AG04450 (cell line): ENCODE measurements around the gene NT5DC4. TPM values are rescaled to one million over a fixed set of nuclear protein-coding genes. Genes with fewer than 3 reads are reported as not detected.

Experiments used
- CTCF ChIA-PET: fragments of 300-600, 350-600 bp; formaldehyde crosslinking; extraction: SDS; loops from one replicate; lab custom pipeline; 2022; ENCODE audit warnings: antibody characterized with exemption, inconsistent platforms; lab: Charles Lee
- POLR2A ChIA-PET: fragments of 350-600 bp; formaldehyde crosslinking; extraction: SDS; loops from one replicate; lab custom pipeline; 2021; ENCODE audit warnings: antibody characterized with exemption, inconsistent platforms; lab: Yijun Ruan, JAX
- DNase-seq: peaks from one replicate; pipeline ENCODE4 v3.0.0-alpha.2; 2011; ENCODE audit warnings: low read depth, low spot score
- H3K27ac ChIP-seq: one replicate; pipeline ENCODE4 v1.5.1; 2012; ENCODE audit warnings: low read depth, low read length, control low read depth
- H3K27me3 ChIP-seq: one replicate; pipeline ENCODE4 v1.6.0; 2012; ENCODE audit warnings: low read length; ENCODE audit not compliant: control insufficient read depth, insufficient read depth
- H3K4me3 ChIP-seq: 2 replicates; pipeline ENCODE4 v1.5.1; 2011; ENCODE audit warnings: mild to moderate bottlenecking, low read depth, low read length, control low read depth
- H3K9me3 ChIP-seq: 2 replicates; pipeline ENCODE4 v1.5.1; 2012; ENCODE audit warnings: low read length; ENCODE audit not compliant: control insufficient read depth, insufficient read depth
- polyA plus RNA-seq: library from polyadenylated mRNA; depleted of rRNA; stranded (reverse); fragments of >200 nt; gene quantifications from 2 replicates; pipeline ENCODE4 v1.2.3, GENCODE V29; 2011
- TF ChIP-seq, protein P1 (sequence below): IDR thresholded peaks from 2 replicates; pipeline ENCODE4 v1.5.1; 2011; ENCODE audit warnings: low read depth, low read length, control low read depth, inconsistent platforms

The NT5DC4 gene
- polyA plus RNA-seq, 1 experiment = not detected

DNA sequence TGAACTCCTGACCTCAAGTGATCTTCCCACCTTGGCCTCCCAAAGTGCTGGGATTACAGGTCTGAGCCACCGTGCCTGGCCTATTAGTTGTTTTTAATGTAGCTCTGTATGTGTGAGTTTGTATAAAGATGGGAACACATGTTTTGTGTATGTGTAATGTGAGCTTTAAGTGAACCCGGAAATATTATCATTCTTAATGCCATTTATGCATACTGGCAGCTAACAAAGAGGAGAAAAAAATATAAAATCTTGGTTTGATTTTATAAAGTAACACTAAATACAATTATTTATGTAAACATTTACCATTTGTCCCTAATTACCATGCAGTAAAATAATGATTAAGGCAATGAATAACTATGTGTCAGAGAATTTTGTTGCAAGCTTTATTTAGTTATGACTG lies 52.7 kb downstream of the NT5DC4 start:
- no peak for DNase-seq
- Histone ChIP-seq H3K27me3 (no peaks in the 10 kb centered on the region), H3K9me3 (no peaks in the 10 kb centered on the region), H3K4me3 (no peak overlapping the region), H3K27ac (no peak overlapping the region)
- ChIA-PET CTCF (interaction anchor here (0.7 to 2.1 kb wide), 5 partner anchors 24 to 185 kb away, joined by 4 to 11 read pairs (median 5); no protein-coding TSS in a partner anchor), POLR2A (no interaction called here)
- TF ChIP-seq, protein P1, sequence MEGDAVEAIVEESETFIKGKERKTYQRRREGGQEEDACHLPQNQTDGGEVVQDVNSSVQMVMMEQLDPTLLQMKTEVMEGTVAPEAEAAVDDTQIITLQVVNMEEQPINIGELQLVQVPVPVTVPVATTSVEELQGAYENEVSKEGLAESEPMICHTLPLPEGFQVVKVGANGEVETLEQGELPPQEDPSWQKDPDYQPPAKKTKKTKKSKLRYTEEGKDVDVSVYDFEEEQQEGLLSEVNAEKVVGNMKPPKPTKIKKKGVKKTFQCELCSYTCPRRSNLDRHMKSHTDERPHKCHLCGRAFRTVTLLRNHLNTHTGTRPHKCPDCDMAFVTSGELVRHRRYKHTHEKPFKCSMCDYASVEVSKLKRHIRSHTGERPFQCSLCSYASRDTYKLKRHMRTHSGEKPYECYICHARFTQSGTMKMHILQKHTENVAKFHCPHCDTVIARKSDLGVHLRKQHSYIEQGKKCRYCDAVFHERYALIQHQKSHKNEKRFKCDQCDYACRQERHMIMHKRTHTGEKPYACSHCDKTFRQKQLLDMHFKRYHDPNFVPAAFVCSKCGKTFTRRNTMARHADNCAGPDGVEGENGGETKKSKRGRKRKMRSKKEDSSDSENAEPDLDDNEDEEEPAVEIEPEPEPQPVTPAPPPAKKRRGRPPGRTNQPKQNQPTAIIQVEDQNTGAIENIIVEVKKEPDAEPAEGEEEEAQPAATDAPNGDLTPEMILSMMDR = no peak

DNA sequence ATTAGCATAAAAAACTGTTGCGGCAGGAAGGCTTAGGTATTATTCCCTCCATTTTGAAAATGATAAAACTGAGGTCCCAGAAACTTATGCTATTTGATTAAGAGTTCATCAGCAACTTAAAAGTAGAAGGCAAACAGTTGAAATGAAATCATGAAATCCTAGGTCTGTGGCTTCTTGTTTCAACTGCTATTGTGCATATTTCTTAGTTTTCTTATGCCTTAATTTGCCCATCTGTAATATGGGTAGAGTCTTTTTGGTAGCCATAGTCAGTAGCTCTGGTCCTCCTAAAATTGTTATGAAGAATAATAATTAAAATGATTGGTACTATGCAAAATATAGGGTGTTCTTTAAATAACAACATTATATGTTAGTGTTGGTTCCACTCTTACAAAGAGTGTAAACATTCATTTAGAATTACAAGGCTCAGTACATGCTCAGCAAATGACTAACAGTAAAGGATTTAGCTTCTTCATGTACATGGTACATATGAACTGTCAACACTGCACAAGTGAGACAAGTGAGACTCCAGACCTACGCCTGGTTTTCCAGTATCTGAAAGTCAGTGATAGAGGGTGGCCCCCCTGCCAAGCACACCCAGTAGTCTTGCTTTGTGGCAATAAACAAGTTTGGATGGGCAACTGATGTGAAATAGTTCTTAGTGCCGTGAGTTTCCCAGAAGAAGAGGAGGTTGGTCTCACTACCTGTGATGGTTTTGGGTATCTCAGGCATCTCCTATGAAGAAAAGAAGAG lies 53.9 kb downstream of the NT5DC4 start:
- ChIA-PET POLR2A (no interaction called here), CTCF (no interaction called here)
- Histone ChIP-seq H3K27me3 (no peaks in the 10 kb centered on the region), H3K4me3 (no peak overlapping the region), H3K9me3 (no peaks in the 10 kb centered on the region), H3K27ac (no peak overlapping the region)
- DNase-seq = no peak
- TF ChIP-seq, protein P1 = no peak

DNA sequence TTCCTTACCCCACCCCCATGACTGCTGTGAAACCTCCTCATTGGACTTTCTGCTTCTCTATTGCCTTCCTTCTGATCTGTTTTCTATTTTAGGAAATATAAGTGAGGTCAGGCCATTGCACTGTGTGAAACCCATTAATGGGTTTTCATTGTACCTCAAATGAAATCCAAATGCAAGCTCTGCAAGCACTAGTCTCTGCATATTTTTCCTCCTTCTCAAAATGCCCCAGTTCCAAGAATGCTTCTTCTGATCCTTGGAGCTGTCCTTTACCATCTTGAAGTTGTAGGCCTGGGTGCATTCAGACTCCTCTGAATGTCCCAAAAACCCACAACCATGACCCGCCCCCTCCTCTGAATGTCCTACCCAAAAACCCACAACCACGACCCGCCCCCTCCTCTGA lies 55.3 kb downstream of the NT5DC4 start:
- Histone ChIP-seq H3K27ac (no peak overlapping the region), H3K27me3 (no peaks in the 10 kb centered on the region), H3K4me3 (no peak overlapping the region), H3K9me3 (no peaks in the 10 kb centered on the region)
- CTCF ChIA-PET = no interaction called here
- no peak for DNase-seq
- TF ChIP-seq, protein P1 = no peak
- POLR2A ChIA-PET = no interaction called here

DNA sequence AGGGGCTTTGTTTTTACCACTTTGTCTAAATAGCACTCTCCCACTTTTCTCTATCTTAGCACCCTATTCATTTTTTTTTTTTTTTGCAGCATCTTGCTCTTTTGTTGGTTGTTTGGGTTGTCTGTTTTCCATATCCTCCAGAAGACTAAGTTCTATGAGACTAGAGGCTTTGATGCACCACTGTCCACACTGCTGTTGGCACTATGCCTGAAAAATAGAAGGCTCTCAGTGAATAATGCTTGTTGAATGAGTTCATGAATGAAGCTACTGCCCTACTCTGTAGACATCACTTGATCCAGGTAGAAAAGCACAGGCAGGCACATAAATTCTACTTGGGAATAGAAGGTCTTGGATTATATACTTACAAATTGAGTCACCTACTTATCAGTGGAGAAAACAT lies 56.2 kb downstream of the NT5DC4 start:
- Histone ChIP-seq H3K27ac (no peak overlapping the region), H3K4me3 (no peak overlapping the region), H3K9me3 (no peaks in the 10 kb centered on the region), H3K27me3 (no peaks in the 10 kb centered on the region)
- ChIA-PET CTCF (no interaction called here), POLR2A (no interaction called here)
- TF ChIP-seq, protein P1 = no peak
- no peak for DNase-seq

DNA sequence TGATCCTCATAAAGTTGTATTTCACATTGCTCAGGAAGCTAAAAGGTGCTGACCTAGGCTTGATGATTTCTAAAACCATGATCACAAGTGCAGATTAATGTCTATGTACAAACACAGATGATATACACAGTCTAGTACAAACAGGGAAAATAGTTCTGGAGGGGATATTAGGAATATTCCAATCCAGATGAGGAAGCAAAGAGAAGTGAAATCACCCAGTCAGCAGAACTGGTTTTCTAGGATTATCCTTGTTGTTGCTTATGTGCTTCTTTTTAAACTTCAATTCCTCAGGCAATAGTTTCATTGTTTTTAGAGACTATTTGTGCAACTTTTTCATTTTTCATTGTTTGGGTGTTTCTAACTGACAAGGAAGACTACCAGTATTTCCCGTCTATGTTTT lies 58.8 kb downstream of the NT5DC4 start:
- CTCF ChIA-PET = interaction anchor here (1.4 kb wide), 1 partner anchor 162 kb away, joined by 4 read pairs; no protein-coding TSS in a partner anchor

More for the DNA sequence above, 58.8 kb downstream of the NT5DC4 start:
- Histone ChIP-seq H3K4me3 (no peak overlapping the region), H3K9me3 (no peaks in the 10 kb centered on the region), H3K27me3 (no peaks in the 10 kb centered on the region), H3K27ac (no peak overlapping the region)
- TF ChIP-seq, protein P1 = no peak
- POLR2A ChIA-PET = no interaction called here
- DNase-seq = no peak
